ENCODE results near the gene PLCD3. TPM values are rescaled to one million over a fixed set of nuclear protein-coding genes. Genes with fewer than 3 reads are reported as not detected.
A peak's percentile ranks its signal among the peaks of the same experiment; 100 is the strongest.

The PLCD3 gene
- total and polyA plus RNA-seq, 9 of the 15 experiments (the other 6 are each of a cell fraction or from before 2014, with no cell fraction given) = 0.20 to 22.6 (median 7.5) TPM

GRCh38 chr17:45123930-45124796, 8.2 kb downstream of the PLCD3 start (continued):
- TF ChIP-seq MYBL2 (IDR thresholded peaks at IDR 0.05; ENCODE audit: low read depth) (no peak), MYBL2 (CRISPR knock-in tag; IDR thresholded peaks at IDR 0.05; ENCODE audit: borderline replicate concordance) (no peak), NELFE (IDR thresholded peaks at IDR 0.05; ENCODE audit: insufficient read depth, insufficient read length) (no peak), NFXL1 (CRISPR knock-in tag; IDR thresholded peaks at IDR 0.05) (no peak), HNRNPK (IDR thresholded peaks at IDR 0.05; ENCODE audit: low read depth, low read length, poor library complexity, severe bottlenecking) (no peak), MTA3 (IDR thresholded peaks at IDR 0.05; ENCODE audit: borderline replicate concordance) (peak; percentile 72), ZBTB5 (IDR thresholded peaks at IDR 0.05) (no peak), LCOR (CRISPR knock-in tag; IDR thresholded peaks at IDR 0.05) (0 out of 2 replicates have a peak, but pooled peaks have one; percentile 46), PBX2 (CRISPR knock-in tag; IDR thresholded peaks at IDR 0.05; ENCODE audit: low read depth) (no peak), PBX2 (tag; conservative IDR thresholded peaks at IDR 0.05; ENCODE audit: low read depth) (no peak), NUFIP1 (IDR thresholded peaks at IDR 0.05; ENCODE audit: partially characterized antibody) (no peak), SP2 (IDR thresholded peaks at IDR 0.05; ENCODE audit: extremely low read depth, low read depth, low read length, poor library complexity, severe bottlenecking) (no peak), NR1H2 (CRISPR knock-in tag; IDR thresholded peaks at IDR 0.05) (no peak), ERF (CRISPR knock-in tag; IDR thresholded peaks at IDR 0.05) (0 out of 2 replicates have a peak, but pooled peaks have one; percentile 20), NFE2L1 (tag; IDR thresholded peaks at IDR 0.05; ENCODE audit: borderline replicate concordance, low read depth) (no peak), ZNF239 (CRISPR knock-in tag; IDR thresholded peaks at IDR 0.05) (no peak), FOXK1 (CRISPR knock-in tag; IDR thresholded peaks at IDR 0.05; ENCODE audit: borderline replicate concordance) (no peak), RFX7 (CRISPR knock-in tag; IDR thresholded peaks at IDR 0.05) (no peak), ZNF444 (CRISPR knock-in tag; IDR thresholded peaks at IDR 0.05) (no peak), SMC3 (conservative IDR thresholded peaks at IDR 0.05; ENCODE audit: insufficient read depth, low read depth, low read length) (no peak), MCM3 (IDR thresholded peaks at IDR 0.05) (no peak), CBX5 (IDR thresholded peaks at IDR 0.05; ENCODE audit: borderline replicate concordance, low read depth) (no peak), MAFG (tag; conservative IDR thresholded peaks at IDR 0.05) (no peak; the same call in 1 of the 2 replicates), SNIP1 (IDR thresholded peaks at IDR 0.05; ENCODE audit: low read depth) (no peak), ATF1 (CRISPR knock-in tag; IDR thresholded peaks at IDR 0.05) (no peak), ATF1 (tag; IDR thresholded peaks at IDR 0.05) (no peak), ZFP36 (IDR thresholded peaks at IDR 0.05; ENCODE audit: low read depth, low read length, partially characterized antibody) (no peak)

Measured in K562 (cell line).